Hematopoietic multipotent progenitor cell treated with erythropoietin and hydrocortisone succinate and interleukin-3 and kit ligand, for 17 days (in vitro differentiated cells): ENCODE data around the gene LRRC49.
"Not testable (repeated sequence)": the region's sequence is repeated elsewhere in the genome, so short reads cannot be mapped to it uniquely, and the experiment has no call there.

Source experiments
- DNase-seq: peaks from one replicate; pipeline ENCODE4 v3.0.0-alpha.2; 2015; ENCODE audit warnings: low spot score

The LRRC49 gene

GRCh38 chr15:70995383-70995970 lies 102.9 kb downstream of the LRRC49 start:
- DNase-seq, result no peak

GRCh38 chr15:70998319-70998718 lies 105.7 kb downstream of the LRRC49 start:
- no peak for DNase-seq

GRCh38 chr15:71002316-71002715 lies 109.7 kb downstream of the LRRC49 start:
- DNase-seq, result no peak

GRCh38 chr15:71003319-71003718 lies 110.7 kb downstream of the LRRC49 start:
- DNase-seq, result no peak

- DNase-seq, result not testable (repeated sequence)
Measured at GRCh38 chr15:71004506-71004905, 111.9 kb downstream of the LRRC49 start.

GRCh38 chr15:71005895-71006294 lies 113.3 kb downstream of the LRRC49 start:
- no peak for DNase-seq

GRCh38 chr15:71008250-71008870 lies 115.7 kb downstream of the LRRC49 start:
- no peak for DNase-seq

- DNase-seq, result no peak
Measured at GRCh38 chr15:71010472-71010871, 117.8 kb downstream of the LRRC49 start.

GRCh38 chr15:71010997-71011396 lies 118.4 kb downstream of the LRRC49 start:
- DNase-seq, result no peak

- DNase-seq, result no peak
Measured at GRCh38 chr15:71011503-71012155, 119.0 kb downstream of the LRRC49 start.

GRCh38 chr15:71013446-71013845 lies 120.8 kb downstream of the LRRC49 start:
- DNase-seq, result no peak

- DNase-seq, result no peak
Measured at GRCh38 chr15:71015342-71015741, 122.7 kb downstream of the LRRC49 start.

- not testable (repeated sequence) for DNase-seq
Measured at GRCh38 chr15:71031232-71031631, 138.6 kb downstream of the LRRC49 start.

GRCh38 chr15:71035478-71035877 lies 142.9 kb downstream of the LRRC49 start:
- not testable (repeated sequence) for DNase-seq

GRCh38 chr15:71042356-71042922 lies 149.8 kb downstream of the LRRC49 start:
- no peak for DNase-seq

GRCh38 chr15:71043373-71043772 lies 150.7 kb downstream of the LRRC49 start:
- DNase-seq, result no peak

- DNase-seq, result no peak
Measured at GRCh38 chr15:71044006-71044405, 151.4 kb downstream of the LRRC49 start.

- DNase-seq, result not testable (repeated sequence)
Measured at GRCh38 chr15:71046146-71046545, 153.5 kb downstream of the LRRC49 start.

GRCh38 chr15:71048913-71049675 lies 156.5 kb downstream of the LRRC49 start:
- DNase-seq, result no peak

- DNase-seq, result no peak
Measured at GRCh38 chr15:71049706-71050422, 157.2 kb downstream of the LRRC49 start.

GRCh38 chr15:71050461-71050860 lies 157.8 kb downstream of the LRRC49 start:
- DNase-seq, result no peak

GRCh38 chr15:71051539-71051938 lies 158.9 kb downstream of the LRRC49 start:
- DNase-seq, result no peak
